ENCODE measurements around the gene CAPN8.

The CAPN8 gene

GRCh38 chr1:223609977-223610376 is 55.5 kb downstream of the CAPN8 start:
- FAIRE-seq = no peak

DNA sequence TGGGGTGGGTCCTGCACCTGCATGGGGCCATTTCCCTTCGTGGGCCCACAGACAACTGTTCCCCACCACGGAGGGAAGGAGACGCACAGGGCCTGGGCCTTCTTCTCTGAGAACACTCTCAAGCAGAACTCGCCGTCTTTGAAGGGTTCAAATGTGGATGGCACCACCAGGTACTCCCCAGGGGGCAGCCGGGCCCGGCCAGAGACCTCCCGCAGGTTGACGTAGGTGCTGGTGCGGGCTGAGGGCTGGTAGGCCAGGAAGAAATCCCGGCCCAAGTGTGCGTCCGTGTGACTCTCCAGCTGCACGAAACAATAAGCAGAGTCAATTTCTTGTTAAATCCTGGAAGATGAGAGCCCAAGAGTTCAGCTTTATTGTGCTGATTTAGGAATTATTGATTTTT is 56.4 kb downstream of the CAPN8 start:
- FAIRE-seq = no peak

GRCh38 chr1:223558512-223558911 is 107.0 kb downstream of the CAPN8 start:
- no peak for FAIRE-seq

- FAIRE-seq = no peak
Measured at GRCh38 chr1:223557130-223557475, 108.4 kb downstream of the CAPN8 start.

- no peak for FAIRE-seq
Measured at GRCh38 chr1:223556414-223557129, 108.9 kb downstream of the CAPN8 start.

DNA sequence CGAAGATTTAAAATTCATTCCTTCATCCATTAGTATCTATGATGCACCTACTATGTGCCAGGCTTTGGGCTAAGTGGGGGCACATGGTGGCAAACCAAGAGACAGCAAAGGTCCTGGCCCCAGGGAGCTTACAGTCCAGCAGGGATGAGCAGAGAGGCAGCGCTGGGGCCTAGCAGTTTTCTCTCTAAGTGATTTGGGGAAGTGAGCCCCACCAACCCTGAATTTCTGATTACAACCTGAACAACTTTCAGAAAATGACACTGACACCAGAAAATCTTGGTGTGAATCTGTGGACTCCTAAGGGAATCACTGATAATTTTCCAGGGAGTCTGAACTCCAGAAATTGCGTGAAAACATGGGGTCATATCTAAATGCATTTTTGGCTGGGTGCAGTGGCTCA is 111.5 kb downstream of the CAPN8 start:
- FAIRE-seq = no peak

DNA sequence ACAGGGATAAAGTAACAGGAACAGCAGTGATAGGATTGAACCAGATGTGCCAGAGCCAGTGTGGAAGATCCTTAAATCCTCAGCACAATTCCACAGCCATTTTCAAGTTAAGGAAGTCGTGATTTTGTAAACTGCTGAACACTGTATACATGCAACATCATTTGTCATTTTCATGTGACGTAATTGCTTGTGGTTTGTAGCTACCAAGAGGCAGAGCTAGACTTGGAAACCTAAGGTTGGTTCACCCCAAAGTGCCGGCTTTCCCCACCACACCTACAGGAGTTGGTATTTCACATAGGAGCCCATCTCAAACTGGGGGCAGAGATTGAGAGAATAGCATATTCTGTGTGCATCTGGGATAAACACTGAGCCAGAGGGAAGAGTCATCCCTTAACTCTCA is 113.9 kb downstream of the CAPN8 start:
- no peak for FAIRE-seq

DNA sequence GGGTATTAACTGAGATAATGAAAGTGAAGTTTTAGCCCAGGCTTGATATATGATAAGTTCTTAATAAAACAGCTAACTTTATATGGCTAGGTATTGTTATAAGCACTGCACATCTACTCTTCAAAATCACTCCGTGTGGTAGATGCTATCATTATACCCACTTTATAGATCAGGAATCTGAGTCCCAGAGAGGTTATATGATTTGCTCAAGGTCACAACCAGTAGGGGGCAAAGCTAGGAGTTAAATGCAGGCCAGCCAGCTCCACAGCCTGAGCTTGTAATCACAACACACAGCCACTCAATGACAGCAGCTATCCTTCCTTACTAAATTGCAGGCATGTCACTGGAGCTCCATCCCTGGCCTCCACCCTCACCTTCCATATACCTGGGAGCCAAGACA is 115.8 kb downstream of the CAPN8 start:
- no peak for FAIRE-seq

DNA sequence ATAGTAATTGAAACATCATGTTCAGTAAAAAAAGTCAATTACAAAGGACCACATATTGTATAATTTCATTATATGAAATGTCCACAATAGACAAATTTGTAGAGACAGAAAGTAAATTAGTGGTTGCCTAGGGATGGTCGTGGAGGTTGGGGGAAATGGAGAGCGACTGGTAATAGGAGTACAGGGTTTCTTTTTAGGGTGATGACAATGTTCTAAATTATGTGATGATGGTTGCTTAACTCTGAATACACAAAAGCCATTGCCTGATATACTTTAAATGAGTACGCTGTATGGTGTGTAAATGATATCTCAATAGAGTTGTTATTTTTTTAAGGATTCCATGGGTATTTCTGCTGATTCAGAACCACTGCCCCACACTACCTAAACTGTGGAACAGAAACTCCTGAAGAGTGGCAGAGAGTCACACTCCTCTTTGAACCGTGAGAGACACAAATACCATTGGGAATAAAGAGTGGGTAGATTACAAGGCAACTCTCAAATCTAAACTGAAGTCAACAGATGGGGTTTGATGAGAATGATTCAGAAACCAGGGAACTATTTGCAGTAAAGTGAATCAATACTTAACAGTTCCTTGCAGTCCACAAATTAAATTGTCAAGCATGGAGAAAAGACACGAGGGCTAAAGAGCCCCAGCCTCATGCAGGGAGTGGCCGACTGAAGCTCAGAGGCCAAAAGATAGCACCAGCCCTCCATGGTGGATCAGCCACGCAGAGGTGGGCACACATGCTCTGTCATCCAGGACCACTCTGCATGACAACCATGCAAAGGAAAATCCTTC is 118.0 kb downstream of the CAPN8 start:
- no peak for FAIRE-seq

GRCh38 chr1:223545343-223545742 is 120.2 kb downstream of the CAPN8 start:
- FAIRE-seq = no peak

DNA sequence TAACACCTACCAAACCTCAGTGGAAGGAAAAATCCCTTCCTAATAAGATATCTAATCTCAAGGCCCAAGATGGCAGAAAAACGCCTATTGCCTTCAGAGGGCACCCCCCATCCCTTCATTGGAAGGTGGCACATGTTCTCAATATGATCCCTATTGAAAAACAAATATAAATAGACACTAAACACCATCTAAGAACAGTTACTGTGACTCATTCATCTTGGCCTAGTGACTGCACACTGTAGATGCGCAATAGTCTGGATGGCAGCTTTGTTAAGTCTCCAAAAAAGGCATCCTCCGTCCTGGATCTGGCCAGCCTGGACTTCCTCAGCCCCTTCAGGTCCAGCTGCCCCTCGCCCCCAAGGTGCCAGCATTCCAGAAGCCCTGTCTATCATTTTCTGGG is 121.9 kb downstream of the CAPN8 start:
- no peak for FAIRE-seq

- no peak for FAIRE-seq
Measured at GRCh38 chr1:223542831-223543230, 122.7 kb downstream of the CAPN8 start.

GRCh38 chr1:223540485-223541106 is 124.9 kb downstream of the CAPN8 start:
- no peak for FAIRE-seq

- no peak for FAIRE-seq
Measured at GRCh38 chr1:223539750-223540149, 125.8 kb downstream of the CAPN8 start.

GRCh38 chr1:223538981-223539380 is 126.5 kb downstream of the CAPN8 start:
- no peak for FAIRE-seq

DNA sequence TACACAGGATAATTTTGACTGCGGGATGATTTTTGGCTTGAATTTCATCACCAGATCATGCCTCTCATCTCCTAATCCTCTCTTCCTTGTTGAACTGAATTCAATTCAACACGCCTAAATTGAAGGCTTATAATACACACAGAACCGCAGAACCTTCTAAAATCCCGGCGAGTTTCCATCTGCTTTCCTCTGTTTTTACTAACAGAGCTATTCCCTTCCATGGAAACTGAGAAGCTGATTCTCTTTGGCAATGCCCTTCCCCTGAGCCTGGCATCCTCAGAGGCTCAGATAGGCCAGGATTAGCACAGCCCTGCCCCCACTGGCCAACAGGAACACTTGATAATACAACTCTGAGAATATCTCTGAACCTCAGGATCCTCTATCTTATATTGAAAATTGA is 130.2 kb downstream of the CAPN8 start:
- no peak for FAIRE-seq

GRCh38 chr1:223534677-223535076 is 130.8 kb downstream of the CAPN8 start:
- no peak for FAIRE-seq

GRCh38 chr1:223533708-223534107 is 131.8 kb downstream of the CAPN8 start:
- FAIRE-seq = no peak

DNA sequence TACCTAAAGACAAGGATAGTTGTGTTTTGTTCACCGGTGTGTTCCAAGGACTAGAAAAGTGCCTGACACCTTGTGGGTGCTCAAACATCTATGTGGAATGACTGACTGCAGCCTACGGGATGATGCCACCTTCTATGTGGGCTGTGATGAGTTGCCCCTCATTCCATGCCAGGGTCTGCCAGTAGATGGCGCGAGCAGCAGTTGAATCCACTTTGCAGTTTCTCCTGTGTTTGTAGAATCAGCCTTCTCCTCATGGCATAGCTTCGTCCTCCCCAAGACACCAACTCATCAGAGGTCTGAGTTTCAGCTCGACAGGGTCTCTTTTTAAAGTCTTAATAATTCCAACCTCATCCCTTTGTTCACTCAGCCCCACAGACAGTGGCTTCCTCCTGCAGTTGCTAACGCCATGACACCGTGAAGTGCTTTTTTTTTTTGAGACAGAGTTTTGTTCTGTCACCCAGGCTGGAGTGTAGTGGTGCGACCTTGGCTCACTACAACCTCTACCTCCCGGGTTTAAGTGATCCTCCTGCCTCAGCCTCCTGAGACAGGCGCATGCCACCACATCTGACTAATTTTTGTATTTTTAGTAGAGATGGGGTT is 133.7 kb downstream of the CAPN8 start:
- peak; percentile 84 for FAIRE-seq

DNA sequence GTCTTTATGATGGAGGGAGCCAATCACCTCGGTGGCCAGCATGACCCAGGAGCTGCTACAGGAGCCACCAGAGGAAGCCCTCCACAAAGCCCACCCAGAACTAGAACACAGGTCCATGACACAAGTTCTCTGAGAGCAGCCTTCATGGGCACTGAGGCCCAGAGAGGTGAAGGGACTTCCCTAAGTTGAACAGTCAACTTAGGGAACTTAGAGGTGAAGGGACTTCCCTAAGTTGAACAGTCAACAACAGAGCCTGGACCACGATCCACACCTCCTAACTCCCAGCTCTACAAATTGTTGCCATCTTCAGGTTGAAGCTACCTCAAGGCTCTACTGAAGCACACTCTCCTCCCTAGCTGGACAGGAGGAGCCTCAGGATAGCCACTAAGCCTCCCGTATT is 139.5 kb downstream of the CAPN8 start:
- no peak for FAIRE-seq

DNA sequence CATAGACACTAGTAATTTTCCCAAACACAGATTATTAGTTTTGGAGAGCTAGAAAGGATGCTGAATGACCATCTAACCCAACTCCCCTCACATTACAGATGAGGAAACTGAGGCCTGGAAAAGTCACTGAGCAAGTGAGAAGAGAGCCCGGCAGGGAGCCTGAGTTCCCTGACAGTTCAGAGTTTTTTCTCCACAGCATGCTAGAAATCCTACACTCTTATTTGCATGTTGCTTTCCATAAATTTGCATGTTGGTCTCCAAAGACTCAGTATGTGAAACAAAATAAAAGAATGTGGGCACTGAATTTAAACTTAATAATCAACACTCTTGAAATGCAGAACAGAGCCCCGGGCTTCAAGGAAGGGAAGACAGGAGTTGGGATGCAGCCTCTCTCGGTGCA is 140.0 kb downstream of the CAPN8 start:
- no peak for FAIRE-seq

DNA sequence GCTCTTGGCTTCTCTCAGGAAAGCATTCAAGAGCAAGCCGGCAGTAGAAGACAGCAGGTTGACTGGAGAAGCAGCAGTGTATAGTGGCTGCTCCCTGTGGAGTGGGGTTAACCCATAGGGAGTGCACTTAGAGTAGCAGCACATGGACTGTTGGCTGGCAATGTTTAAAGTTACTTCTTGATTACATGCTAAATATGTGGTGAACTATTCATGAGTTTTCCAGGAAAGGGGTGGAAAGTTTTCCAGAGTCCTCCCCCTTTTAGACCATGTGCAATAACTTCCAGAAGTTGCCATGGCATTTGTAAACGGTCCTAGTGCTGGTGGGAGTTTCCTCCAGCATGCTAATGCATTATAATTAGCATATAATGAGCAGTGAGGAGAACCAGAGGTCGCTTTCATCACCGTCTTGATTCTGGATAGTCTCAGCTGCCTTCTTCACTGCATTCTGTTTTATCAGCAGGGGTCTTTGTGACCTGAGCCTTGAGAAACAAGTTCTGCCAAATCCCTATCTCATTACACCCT is 140.5 kb downstream of the CAPN8 start:
- FAIRE-seq = no peak

GRCh38 chr1:223521150-223521549 is 144.4 kb downstream of the CAPN8 start:
- no peak for FAIRE-seq

- FAIRE-seq = no peak
Measured at GRCh38 chr1:223520200-223520599, 145.3 kb downstream of the CAPN8 start.

Measured in TTC549 (cell line).